Myocyte (in vitro differentiated cells): ENCODE data around the gene STK38L. TPM values are rescaled to one million over a fixed set of nuclear protein-coding genes. Genes with fewer than 3 reads are reported as not detected.

Source experiments
- DNase-seq: peaks from one replicate; pipeline ENCODE4 v3.0.0-alpha.2; 2012; ENCODE audit warnings: low read depth
- total RNA-seq: library from RNA; depleted of rRNA; stranded (reverse); fragments of >200 nt; gene quantifications from 2 replicates; pipeline ENCODE4 v1.2.3, GENCODE V29; 2014

STK38L gene
- total RNA-seq, 1 donor from 2014 or later = 32.8 TPM

DNA sequence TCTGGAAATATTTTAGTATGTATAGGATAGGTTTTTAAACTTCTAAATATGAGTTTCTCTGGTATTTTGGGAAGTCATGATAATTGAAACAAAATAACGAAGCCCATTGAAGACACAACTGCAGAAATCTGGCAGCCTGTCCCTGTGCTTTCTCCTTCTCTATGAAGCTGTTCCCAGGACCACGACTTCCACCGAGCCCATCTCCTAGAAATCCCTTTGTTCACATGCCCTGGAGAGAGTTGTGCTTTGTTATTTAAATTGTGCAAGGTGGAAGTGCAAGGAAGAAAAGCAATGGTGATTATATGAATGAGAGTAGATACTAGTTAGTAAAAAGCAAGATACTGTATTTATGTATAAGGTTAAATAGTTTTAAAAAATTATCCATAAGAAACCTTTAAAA, 32.2 kb downstream of the STK38L start:
- DNase-seq = no peak

DNA sequence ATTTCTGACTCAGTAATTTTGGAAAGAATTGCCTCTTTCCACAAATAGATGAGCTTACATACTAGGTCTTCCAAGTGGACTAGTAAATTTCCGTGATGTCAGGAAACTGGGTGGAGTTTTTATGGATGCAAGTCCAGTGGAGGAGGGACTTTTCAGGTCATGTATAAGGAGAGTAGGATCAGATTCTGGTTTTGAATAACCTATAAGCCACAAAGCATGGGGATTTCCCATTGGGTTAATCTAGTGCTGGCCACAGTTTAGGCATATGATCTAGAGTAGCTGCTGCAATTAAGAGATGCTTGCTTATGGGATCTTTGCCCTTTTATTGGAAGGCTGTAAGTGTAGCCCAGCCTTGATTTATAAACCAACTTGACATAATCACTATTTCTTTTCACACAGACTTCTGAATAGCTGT, 33.8 kb downstream of the STK38L start:
- peak; percentile 70 for DNase-seq

DNA sequence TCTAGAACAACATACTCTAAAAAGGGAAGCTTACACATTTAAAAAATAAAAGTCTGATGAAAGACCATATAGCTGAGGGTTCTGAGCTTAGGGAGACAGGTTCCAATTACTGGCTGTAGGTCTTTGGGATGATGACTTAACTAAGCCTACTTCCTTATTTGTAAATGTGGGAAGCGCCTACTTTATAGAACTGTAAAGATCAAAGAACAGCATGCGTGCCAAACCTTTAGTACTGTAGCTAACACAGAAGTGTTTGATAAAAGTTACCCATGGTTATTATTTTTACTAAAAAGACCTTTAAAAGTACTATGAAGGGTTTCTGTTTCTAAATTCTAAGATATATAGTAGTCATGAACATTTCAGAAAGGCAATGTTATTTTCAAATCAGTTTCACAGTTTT, 35.7 kb downstream of the STK38L start:
- DNase-seq = no peak

DNA sequence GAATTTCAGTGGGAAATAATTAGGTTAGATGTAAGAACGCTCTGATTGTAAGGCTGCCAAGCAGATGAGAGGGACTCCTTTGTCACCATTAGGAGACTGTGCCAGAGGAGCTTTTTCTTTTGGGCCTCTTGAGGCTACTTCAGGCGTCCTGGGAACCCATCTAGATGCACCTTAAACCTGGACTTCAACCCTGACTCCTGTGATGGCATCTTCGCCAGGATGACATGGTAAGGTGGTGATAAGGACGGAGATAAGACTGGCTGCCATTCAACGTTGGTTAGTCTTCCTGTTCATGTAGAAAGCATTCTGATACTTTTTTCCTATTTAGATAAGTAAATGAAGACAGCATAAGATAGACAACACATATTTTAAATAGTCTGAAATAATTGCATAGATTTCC, 36.3 kb downstream of the STK38L start:
- no peak for DNase-seq

DNA sequence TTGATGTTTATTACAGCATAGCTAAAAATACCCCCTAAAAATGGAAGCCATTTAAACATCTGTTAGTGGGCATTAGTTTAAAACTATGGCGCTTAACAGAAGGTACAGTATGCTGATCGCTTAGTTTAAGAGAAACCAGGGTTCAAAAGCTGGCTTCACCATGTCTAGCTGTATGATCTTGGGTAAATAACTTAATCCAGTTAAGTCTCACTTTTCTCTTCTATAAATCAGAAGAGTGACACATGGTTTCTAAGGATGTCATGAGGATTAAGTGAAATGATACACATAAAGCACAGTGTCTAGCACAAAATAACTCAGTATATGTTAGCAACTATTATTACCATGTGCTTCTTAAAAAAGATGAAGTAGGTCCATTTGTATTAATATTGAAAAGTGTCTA, 38.7 kb downstream of the STK38L start:
- no peak for DNase-seq

DNA sequence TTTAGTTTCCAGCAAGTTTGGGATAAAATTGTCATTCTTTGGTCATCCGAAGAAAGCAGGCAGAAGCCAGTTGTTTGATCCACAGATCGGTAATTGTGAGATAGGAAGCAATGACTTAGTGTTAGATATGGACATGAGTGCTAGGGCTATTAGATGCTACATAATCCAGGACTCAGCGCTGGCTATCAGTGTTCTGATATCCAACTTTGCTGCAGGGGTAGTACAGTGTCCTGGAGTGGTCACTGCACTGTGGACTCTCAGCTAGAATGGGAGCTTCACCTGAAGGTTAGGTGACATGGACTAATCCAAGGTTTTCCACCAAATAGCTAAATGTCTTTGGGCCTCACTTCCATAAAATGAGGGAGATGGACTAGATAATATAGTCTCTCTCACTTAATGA, 39.9 kb downstream of the STK38L start:
- DNase-seq = no peak

DNA sequence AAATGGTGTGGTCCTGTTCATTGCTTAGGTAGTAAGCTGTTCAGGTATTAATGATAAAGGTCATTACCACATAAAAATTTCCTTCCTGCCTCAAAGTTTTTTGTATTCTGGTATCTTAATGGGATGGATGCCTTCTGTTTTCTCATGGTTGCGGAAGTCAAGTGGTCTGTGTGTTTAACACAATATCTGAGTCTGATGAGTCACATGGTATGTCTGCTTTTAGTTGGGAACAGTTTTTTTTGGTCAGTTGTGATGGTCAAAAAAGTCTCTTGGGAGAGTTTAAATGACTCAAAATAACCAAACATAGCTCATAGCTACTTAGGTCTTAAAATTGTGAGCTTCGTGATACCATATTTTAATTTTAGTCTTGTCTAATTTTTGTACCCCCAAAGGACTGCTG, 40.7 kb downstream of the STK38L start:
- peak; percentile 68 for DNase-seq

DNA sequence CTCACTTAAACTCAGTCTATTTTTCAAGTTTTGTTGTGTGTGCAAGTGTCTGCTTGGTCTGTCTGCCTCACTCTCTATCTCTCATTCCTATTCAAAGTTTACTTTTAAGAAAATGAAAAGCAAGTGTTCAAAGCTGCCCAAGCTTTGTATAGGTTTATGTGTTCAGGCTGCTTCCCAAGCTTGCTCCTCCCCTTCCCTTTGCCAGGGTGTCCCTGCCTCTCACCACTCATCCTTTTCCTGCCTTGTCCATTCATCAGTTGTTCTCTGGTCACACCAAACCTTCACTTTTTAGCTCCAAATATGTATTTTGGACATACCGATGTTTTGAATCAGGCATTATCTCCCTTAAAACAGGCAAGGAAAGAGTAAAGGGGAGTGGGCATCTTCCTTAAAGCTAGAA, 41.3 kb downstream of the STK38L start:
- no peak for DNase-seq

DNA sequence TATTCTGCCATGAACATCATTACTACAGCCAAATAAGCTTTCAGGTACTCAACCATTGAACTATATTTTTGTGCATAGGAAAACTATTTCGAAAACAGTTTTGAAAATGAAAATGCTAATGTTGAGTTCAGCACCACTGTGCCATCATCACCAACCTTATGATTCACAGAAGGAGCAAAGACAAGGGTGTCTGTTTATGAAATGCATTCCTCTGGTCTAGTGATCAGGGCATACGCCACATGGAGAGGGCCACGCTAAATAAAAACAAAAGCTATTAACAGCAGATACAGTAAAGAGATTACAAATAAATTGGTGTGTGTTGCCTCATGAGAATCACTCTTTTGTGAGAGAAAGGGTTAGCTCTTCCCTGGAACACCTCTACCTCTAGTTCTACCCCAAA, 45.3 kb downstream of the STK38L start:
- DNase-seq = no peak

DNA sequence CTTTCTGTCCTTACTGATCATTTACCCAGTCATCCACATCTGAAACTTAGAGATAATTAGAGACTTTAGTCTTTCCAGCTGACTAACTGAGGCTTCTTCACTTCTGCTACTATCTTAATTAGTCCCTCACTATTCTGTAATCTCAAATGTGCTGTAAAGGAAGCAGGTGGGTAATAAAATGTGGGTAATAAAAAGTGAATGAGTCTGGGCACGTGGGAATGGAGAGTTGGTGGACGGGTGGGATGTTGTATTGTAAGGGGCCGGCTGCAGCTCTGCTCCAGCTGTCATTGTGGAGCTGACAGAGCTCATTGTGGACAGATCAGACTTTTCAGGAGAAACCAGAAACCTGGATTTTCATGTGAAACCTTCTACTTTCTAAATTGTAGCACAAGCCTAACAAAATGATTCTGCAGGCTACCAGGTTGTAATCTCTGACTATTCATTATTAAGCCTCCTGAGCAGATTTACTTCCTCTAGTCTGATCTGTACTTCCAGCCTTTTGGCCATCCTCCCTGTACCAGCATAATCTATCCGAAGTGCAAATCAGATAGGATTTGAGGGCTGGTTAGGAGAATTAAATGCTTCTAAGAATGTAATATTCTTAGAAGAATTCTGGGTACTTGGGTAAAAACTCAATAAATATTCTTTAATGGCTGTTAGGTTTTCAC, 46.5 kb downstream of the STK38L start:
- DNase-seq = no peak

DNA sequence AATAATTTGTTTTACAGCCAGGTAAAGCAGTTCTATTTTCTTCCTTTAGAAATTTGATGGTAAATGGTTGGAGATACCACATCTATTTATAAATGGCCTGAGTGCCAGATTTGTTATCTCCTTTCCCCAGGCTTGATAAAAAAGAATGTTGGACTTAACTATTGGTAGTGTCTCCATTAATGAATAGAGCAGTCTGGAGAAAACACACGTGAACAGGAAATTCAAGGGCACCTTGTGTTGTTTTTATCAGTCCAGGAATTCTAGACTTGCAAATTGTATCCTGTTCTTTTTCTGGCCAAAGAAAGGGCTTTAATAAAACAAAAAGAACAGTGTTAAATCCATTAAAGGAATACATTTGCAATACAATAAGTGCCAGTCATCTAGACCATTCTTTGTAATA, 47.8 kb downstream of the STK38L start:
- no peak for DNase-seq

DNA sequence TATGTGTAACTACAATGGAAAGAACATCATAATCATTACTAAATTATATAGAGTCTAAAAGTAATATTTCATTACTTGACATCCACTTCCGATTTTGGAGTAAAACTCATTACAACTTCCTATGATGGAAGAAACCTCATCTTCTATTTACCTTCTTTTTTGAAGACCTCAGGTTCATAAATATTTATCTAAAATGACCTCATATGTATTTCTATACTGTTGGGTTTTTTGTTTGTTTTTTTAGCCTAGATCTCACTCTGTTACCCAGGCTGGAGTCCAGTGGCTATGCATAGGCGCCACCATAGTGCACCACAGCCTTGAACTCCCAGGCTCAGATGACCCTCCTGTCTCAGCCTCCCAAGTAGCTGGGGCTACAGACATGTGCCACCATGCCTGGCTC, 48.6 kb downstream of the STK38L start:
- no peak for DNase-seq

DNA sequence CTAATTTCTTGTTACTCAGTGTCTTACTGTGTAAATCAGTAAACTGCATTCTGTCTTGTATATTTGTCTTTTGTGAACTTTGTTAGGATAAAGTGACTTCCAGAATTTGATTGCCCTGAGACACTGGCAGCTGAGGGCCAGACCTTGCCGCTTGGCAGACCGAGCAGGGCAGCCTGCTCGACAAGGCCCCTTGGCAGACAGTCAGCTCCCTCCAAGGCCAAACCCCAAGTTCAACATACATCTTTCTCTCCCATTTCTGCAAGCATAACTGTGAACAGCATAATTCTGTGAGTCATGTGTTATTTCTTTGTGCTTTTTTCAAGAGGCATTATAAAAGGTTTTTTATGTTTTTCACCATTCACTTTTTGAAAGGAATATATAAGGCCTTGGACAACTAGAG, 49.4 kb downstream of the STK38L start:
- no peak for DNase-seq

DNA sequence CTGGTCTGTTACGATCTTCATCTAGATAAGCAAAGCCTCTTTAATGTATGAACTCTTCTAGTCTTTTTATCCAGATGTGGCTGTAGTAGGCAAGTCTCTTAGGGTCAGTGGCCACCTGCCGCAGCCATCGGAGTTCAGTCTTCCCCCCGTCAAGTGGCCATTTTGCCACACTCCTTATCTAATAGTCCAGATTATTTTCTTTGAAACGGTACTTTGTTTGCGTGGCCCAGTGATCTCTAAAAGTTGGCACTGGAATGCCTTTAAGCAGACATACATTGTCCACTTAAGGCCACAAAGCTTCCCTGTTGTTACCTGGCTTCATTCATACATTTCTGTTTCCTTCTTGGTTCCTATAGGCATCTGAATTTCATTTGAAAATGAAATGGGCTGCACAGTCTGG, 52.6 kb downstream of the STK38L start:
- no peak for DNase-seq

DNA sequence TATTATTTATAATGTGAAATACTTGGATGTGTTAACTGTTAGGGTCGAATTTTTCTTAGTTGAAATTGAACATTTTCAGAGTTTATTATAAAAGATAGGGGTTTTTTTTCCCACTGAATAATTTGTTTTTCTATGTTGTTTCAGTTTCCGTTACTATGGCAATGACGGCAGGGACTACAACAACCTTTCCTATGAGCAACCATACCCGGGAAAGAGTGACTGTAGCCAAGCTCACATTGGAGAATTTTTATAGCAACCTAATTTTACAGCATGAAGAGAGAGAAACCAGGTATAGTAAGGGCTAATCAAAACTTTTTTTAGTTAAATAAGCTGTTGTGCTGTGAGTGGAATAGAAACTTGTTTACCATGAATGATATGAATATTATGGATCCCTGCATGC, 53.5 kb downstream of the STK38L start:
- DNase-seq = no peak

DNA sequence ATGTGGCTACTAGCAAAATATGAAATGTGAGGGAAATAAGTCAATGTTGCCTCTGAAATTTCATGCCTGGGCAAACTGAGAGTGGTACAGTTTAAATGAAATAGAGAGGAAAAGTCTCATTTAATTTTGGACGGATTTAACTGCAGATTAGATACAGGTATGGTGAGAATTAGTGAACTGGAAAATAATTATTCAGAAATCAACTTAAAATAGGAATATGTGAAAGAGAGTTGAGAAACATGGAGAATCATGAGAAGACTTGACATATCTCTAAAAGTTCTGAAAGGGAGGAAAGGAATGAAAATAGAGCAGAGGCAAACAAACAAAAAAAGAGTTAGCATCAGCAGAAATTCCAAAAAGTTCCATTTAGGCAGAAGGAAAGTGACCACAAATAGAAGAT, 55.0 kb downstream of the STK38L start:
- DNase-seq = no peak

DNA sequence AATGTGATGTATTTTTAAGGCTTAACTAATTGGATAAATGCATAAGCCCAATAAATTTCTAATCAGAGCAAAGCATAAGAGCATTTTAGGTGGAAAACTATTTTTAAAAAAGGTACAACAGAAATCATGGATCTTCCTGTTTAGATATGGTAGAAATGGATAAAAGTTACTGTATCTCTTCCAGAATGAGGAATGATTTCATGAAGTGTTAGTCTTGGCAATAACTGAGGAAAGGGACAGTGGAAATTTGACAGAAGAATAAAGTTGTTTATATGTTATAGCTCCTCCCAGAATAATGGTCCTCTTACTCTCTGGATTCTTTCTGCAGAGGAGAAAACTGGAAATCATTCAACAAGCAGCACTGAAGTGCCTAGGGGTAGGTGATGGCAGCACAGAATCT, 56.1 kb downstream of the STK38L start:
- no peak for DNase-seq

DNA sequence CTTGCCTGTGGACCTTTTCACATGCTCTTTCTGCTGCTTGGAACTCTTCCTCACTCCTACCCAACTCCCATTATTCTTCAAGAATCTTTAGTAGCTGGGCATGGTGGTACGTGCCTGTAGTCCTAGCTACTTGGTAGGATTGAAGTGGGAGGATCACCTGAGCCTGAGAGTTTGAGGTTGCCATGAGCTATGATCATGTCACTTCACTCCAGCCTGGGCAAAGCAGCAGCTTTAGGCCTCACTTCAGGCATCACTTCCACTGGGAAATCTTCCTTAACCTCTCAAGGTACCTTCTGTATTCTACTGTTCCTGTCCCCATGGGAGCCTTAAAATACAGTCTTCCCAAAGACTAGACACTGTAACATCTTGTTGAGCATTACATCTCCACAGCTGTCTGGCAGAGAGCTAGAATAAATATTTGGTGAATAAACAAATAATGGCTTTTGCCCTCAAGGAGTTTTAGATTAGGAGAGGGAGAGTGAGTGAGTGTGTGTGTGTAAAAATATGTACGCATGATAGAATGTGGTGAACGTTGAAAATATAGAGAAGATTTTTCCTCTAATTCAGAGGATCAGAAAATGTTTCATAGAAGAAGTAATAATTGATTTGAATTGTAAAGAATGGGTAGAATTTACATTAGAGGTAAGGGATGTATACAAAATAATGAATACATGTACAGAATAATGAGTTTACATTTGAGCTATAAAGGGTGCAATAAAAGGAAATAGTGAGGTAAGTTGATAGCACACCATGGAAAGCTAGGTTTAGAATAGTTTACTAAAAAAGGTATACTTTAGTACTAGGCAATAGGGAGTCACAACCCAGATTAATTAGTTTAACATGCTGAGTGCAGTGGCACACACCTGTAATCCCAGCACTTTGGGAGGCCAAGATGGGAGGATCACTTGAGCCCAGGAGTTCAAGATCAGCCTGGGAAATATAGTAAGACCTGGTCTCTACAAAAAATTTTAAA, 59.3 kb downstream of the STK38L start:
- DNase-seq = no peak

DNA sequence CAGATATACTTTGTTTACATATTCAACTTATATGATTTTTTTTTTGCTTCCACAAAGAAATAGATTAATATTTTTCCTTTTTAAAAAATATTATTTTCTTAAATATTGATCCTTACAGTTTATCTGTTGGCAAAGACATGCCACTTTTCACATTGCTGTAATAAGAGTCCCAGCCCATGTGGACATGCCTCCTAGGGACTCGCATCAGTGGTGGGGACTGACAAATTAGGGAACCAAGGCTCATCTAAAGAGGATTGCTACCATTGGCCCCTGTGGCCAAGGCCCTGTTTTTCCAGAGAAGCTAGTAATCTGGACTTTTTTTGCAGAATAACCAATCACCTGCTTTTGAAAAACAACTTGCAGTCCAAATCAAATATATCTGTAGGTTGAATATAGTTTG, 60.8 kb downstream of the STK38L start:
- no peak for DNase-seq

DNA sequence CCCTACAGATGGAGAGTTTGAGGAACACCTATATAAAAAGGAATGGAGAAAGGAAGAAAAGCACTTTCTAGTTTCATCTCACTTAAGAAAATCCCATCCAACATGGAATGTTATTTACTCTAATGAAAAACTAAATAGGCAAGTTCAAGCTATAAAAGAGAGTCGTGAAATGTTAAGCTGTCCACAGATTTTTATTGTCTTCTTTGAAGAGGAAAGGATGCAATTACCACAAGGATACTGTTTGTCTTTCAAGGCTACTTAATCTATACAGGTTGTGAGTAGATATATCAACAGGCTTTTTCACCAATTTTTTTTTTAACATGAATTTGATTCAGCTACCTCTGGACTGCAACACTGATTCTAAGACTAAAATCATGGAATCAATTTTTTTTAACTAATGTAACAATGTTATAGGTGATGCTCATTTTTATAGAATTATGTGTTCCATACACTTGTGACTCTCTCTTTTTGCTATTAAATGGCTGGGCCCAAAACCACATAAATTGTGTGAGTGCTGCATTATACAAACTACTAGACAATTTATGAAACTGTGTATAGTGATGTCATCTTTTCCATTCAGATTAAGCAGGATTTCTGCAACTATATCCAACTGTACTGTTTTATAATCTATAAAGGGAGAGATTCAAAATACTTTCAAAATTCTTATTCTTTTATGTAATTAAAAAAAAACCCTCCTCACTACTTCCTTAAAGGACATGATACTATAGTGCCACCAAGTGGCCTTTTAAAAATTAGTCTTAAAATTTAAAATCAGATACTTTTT, 61.8 kb downstream of the STK38L start:
- peak; percentile 48 for DNase-seq

DNA sequence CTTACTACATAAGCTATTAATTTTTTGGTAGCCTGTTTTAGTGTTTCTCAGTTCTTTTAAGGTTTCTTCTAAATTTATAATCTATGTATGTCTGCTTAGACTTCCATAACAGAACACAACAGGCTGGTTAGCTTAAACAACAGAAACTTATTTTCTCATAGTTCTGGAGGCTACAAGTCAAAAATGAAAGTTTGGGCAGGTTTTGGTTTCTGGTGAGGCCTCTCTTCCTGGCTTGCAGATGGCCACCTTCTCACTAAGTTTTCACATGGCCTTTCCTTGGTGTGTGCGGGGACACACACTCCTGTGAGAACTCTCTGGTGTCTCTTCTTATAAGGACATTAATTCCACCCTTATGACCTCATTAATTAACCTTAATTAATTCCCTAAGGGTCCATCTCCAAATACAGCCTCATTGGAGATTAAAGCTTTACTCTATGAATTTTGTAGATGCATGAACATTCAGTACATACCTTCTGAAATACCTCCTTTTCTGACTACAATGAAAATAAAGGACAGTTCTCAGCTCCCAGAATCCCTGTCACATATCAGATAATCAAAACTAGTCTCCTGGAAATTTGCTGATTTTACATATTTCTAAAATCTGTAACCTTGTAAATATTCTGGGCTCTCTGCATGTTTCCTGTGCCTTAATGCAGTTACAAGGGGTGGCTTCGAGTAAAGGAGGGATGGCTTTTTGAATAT, 65.4 kb downstream of the STK38L start:
- no peak for DNase-seq
